ENCODE data around the gene SLC5A1. TPM values are rescaled to one million over a fixed set of nuclear protein-coding genes. Genes with fewer than 3 reads are reported as not detected.
"Not testable (repeated sequence)": the region's sequence is repeated elsewhere in the genome, so short reads cannot be mapped to it uniquely, and the experiment has no call there.

Gene SLC5A1
- polyA plus RNA-seq, 1 experiment, result not detected

DNA sequence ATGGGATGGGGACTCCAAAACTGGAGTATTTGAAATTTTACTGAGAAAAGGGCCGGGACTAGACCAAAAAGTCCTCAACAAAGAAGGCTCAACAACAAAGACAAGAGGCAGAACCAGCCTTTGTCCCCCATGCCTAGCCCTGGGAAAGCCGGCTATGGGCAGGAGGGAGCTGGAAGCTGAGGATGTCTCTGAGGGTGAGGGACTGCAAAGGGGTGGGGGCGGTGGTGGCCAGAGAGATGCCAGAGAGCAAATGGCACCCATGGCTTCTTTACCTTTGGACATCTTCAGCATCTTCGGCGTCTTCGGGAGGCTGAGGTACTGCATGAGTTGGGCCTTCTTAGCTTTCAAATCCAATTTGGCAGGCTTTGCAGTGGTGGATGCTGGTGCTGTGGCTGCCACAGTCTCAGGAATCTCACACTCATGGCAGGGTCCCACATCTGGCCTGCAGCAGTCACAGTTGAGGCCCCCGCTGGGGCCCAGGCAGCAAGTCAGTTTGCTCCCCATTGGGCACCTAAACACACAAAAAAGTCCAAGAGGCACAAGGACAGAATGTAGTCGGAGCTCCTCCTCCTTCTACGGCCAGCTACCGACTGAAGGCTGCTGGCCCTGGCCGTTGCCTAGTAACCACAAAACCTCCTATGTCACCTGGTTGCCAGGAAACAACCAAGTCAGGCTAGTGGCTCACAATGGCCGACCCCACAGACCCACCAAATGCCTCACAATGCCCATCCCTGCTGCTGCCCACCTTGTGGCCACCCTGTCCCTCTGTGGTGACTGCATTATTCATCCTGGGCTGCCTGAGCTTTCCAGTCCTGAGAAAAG lies 115.9 kb downstream of the SLC5A1 start, which contains the start of gene C22orf42:
Gene C22orf42, minus strand, starts transcription at position 592 of the 822 bp plus-strand sequence. Its CDS starts 88 bp downstream, at position 504.
- H3K27ac ChIP-seq (ENCODE audit: low read depth, low read length), result no peak within 1 kb of the TSS
- ChIA-PET POLR2A (no interaction called here), CTCF (no interaction called here)
- no peaks in the 10 kb centered on the region for H3K27me3 ChIP-seq (ENCODE audit: control insufficient read depth, insufficient read depth, low read length)
- H3K9me3 ChIP-seq (ENCODE audit: control insufficient read depth, insufficient read depth, low read length), result no peaks in the 10 kb centered on the region
- no peak for DNase-seq (ENCODE audit: low read depth, low spot score)
- no peak within 1 kb of the TSS for H3K4me3 ChIP-seq (ENCODE audit: low read depth, low read length)
- TF ChIP-seq CTCF (IDR thresholded peaks at IDR 0.05; ENCODE audit: low read depth, low read length), result no peak

GRCh38 chr22:32160411-32160810 lies 117.3 kb downstream of the SLC5A1 start:
- H3K27me3 ChIP-seq (ENCODE audit: control insufficient read depth, insufficient read depth, low read length); POLR2A ChIA-PET; H3K4me3 ChIP-seq (ENCODE audit: low read depth, low read length); CTCF ChIA-PET; H3K27ac ChIP-seq (ENCODE audit: low read depth, low read length); H3K9me3 ChIP-seq (ENCODE audit: control insufficient read depth, insufficient read depth, low read length); DNase-seq (ENCODE audit: low read depth, low spot score): not testable (repeated sequence)

Small RNAs within 50 kb of the gene (small RNA-seq; reads per million reads assigned to genes)
- gene AP1B1P2 (ENCODE audit: insufficient read length, low read depth), result not detected

Other genes with a start within 250 kb of the SLC5A1 start
- gene YWHAH, start 98.7 kb upstream of the SLC5A1 start, polyA plus RNA-seq (2011; rRNA removed), result 94.9 and 118 TPM in 2 replicates
- gene C22orf42, start 116.0 kb downstream of the SLC5A1 start, polyA plus RNA-seq (2011; rRNA removed), result not detected in 2 replicates
- gene RFPL2, start 161.8 kb downstream of the SLC5A1 start, polyA plus RNA-seq (2011; rRNA removed), result not detected in 2 replicates
- not detected in 2 replicates for gene SLC5A4, start 212.1 kb downstream of the SLC5A1 start, polyA plus RNA-seq (2011; rRNA removed)

Measured in AG04450 (cell line).